OCI-LY1 (cell line): ENCODE results near the gene COL7A1.

Source experiments
- H2AFZ ChIP-seq: fragments of 200-600 bp; sonication (generic), shearing (Covaris generic); 2 replicates; pipeline ENCODE4 v1.6.0; 2014; ENCODE audit warnings: antibody characterized with exemption, mild to moderate bottlenecking, low read length
- H3F3A ChIP-seq: fragments of 200-600 bp; sonication (generic), shearing (Covaris generic); 2 replicates; pipeline ENCODE4 v1.6.0; 2014; ENCODE audit warnings: mild to moderate bottlenecking, antibody characterized with exemption, low read length, moderate library complexity; ENCODE audit not compliant: insufficient read depth
- H3K27ac ChIP-seq: fragments of 200-600 bp; sonication (generic); 2 replicates; pipeline ENCODE4 v1.5.1; 2014; ENCODE audit warnings: low read length, mixed run types, mild to moderate bottlenecking, low read depth; ENCODE audit not compliant: poor library complexity, severe bottlenecking
- H3K27me3 ChIP-seq: fragments of 200-600 bp; sonication (generic); 2 replicates; pipeline ENCODE4 v1.6.0; 2014; ENCODE audit warnings: antibody characterized with exemption, mild to moderate bottlenecking, low read length, moderate library complexity; ENCODE audit not compliant: insufficient read depth
- H3K36me3 ChIP-seq: fragments of 200-600 bp; sonication (generic); 2 replicates; pipeline ENCODE4 v1.6.1; 2014; ENCODE audit warnings: mild to moderate bottlenecking, antibody characterized with exemption, low read length, moderate library complexity, mixed read lengths; ENCODE audit not compliant: insufficient read depth
- H3K4me1 ChIP-seq: fragments of 200-600 bp; sonication (generic); 2 replicates; pipeline ENCODE4 v1.5.1; 2014; ENCODE audit warnings: mild to moderate bottlenecking, low read length, moderate library complexity; ENCODE audit not compliant: insufficient read depth, severe bottlenecking
- H3K4me2 ChIP-seq: fragments of 200-600 bp; sonication (generic), shearing (Covaris generic); 2 replicates; pipeline ENCODE4 v1.6.1; 2014; ENCODE audit warnings: low read length
- H3K4me3 ChIP-seq: fragments of 200-600 bp; sonication (generic); 2 replicates; pipeline ENCODE4 v1.5.1; 2014; ENCODE audit warnings: low read length, low read depth, mild to moderate bottlenecking, mixed read lengths; ENCODE audit not compliant: poor library complexity, severe bottlenecking
- H3K79me2 ChIP-seq: fragments of 200-600 bp; shearing (Covaris generic); 2 replicates; pipeline ENCODE4 v1.6.1; 2016; ENCODE audit warnings: mixed run types, low read length, mixed read lengths; ENCODE audit not compliant: insufficient read depth
- H3K9ac ChIP-seq: fragments of 200-600 bp; sonication (generic), shearing (Covaris generic); 2 replicates; pipeline ENCODE4 v1.6.1; 2014; ENCODE audit warnings: mild to moderate bottlenecking, low read length, mixed read lengths
- H3K9me2 ChIP-seq: fragments of 200-600 bp; sonication (generic), shearing (Covaris generic); 2 replicates; pipeline ENCODE4 v1.6.1; 2014; ENCODE audit warnings: low read depth, mild to moderate bottlenecking, low read length, mixed read lengths
- H3K9me3 ChIP-seq: fragments of 200-600 bp; shearing (Covaris generic); 2 replicates; pipeline ENCODE4 v1.6.1; 2014; ENCODE audit warnings: low read length, mixed read lengths
- H4K20me1 ChIP-seq: fragments of 200-600 bp; sonication (generic), shearing (Covaris generic); 2 replicates; pipeline ENCODE4 v1.6.0; 2016; ENCODE audit warnings: mild to moderate bottlenecking, low read length; ENCODE audit not compliant: insufficient read depth
- EZH2 ChIP-seq: fragments of 200-600 bp; sonication (generic), shearing (Covaris generic); IDR thresholded peaks from 2 replicates; pipeline ENCODE4 v1.8.0; 2017; ENCODE audit warnings: borderline replicate concordance, mixed run types, mild to moderate bottlenecking, antibody characterized with exemption, low read length, moderate library complexity, mixed read lengths
- TF ChIP-seq, protein P1 (sequence below): fragments of 200-600 bp; sonication (generic), shearing (Covaris generic); IDR thresholded peaks from 2 replicates; pipeline ENCODE4 v1.5.1; 2017; ENCODE audit warnings: mild to moderate bottlenecking, antibody characterized with exemption, low read length, moderate library complexity, mixed read lengths

COL7A1 gene

DNA sequence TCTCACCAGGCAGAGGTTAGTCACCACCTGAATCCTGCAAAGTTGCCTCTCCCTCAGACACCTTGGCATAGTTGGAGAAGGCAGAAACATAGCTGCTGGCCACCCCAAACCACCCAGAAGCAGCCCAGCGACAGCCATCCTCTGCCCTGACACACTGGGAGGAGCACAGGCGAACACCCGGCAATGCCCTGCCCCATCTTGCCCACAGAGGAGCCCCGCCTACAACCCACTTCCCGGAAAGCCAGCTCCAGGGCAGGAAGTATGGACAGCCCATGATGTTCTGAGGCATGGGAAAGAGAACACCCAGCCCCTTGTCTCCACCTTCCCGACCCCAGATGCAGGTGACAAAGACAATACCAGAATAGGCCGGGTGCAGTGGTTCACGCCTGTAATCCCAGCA, 78.6 kb downstream of the COL7A1 start:
- Histone ChIP-seq H3K4me2 (no peak overlapping the region), H3K79me2 (no peaks in the 10 kb centered on the region), H3K4me3 (no peak overlapping the region)

DNA sequence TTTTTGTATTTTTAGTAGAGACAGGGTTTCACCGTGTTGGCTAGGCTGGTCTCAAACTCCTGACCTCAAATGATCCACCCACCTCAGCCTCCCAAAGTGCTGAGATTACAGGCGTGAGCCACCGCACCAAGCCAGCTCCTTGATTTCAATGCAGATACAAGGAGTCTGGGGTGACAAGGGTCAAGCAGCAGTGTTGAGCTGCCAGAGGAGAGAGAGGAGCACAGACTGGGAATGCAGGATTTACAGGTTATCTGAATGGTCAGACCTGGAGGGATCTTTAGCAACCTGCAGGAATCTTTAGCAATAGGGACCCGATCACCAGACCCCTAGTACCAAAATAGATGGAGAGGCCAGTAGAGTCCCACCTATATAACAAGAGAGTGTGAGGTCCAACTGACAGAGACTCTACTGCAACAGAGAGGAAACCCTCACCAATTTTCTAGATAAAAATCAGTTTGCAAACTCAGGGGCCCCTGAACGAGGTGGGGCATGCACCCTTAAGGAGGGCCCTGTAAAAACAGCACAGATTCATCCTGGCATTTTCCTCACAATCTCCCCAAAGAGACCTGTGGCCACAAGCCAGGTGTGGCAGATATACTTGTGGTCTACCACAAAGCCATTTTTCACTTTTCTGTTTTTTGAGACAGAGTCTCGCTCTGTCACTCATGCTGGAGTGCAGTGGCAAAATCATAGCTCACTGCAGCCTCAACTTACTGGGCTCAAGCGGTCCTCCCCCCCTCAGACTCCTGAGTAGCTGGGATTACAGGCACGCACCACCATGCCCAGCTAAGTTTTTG, 80.5 kb downstream of the COL7A1 start:
- Histone ChIP-seq H4K20me1 (no peaks in the 10 kb centered on the region), H3K9me3 (no peaks in the 10 kb centered on the region), H3K79me2 (no peaks in the 10 kb centered on the region), H3K27me3 (no peaks in the 10 kb centered on the region), H2AFZ (no peak overlapping the region), H3K9ac (no peak overlapping the region), H3F3A (no peaks in the 10 kb centered on the region), H3K27ac (no peak overlapping the region), H3K36me3 (peaks cover 6% of the 10 kb centered on the region; the same call in 1 of the 2 replicates), H3K9me2 (no peaks in the 10 kb centered on the region), H3K4me2 (no peak overlapping the region), H3K4me3 (no peak overlapping the region), H3K4me1 (no peaks in the 10 kb centered on the region)
- TF ChIP-seq EZH2: no peak
- TF ChIP-seq, protein P1, sequence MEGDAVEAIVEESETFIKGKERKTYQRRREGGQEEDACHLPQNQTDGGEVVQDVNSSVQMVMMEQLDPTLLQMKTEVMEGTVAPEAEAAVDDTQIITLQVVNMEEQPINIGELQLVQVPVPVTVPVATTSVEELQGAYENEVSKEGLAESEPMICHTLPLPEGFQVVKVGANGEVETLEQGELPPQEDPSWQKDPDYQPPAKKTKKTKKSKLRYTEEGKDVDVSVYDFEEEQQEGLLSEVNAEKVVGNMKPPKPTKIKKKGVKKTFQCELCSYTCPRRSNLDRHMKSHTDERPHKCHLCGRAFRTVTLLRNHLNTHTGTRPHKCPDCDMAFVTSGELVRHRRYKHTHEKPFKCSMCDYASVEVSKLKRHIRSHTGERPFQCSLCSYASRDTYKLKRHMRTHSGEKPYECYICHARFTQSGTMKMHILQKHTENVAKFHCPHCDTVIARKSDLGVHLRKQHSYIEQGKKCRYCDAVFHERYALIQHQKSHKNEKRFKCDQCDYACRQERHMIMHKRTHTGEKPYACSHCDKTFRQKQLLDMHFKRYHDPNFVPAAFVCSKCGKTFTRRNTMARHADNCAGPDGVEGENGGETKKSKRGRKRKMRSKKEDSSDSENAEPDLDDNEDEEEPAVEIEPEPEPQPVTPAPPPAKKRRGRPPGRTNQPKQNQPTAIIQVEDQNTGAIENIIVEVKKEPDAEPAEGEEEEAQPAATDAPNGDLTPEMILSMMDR: no peak

More for the DNA sequence above, 78.6 kb downstream of the COL7A1 start:
- Histone ChIP-seq H3K36me3 (peaks cover 6% of the 10 kb centered on the region; the same call in 1 of the 2 replicates), H3K9me3 (no peaks in the 10 kb centered on the region), H3F3A (no peaks in the 10 kb centered on the region), H2AFZ (no peak overlapping the region), H3K27ac (no peak overlapping the region), H4K20me1 (no peaks in the 10 kb centered on the region), H3K4me1 (no peaks in the 10 kb centered on the region), H3K9ac (no peak overlapping the region), H3K27me3 (no peaks in the 10 kb centered on the region), H3K9me2 (no peaks in the 10 kb centered on the region)
- no peak for TF ChIP-seq EZH2
- TF ChIP-seq, protein P1: no peak
